Activated naive CD4-positive, alpha-beta T cell treated with Interleukin-2 at 50 U/mL for 16 hours (primary cell): ENCODE data around the gene CAMK1D.

Experiments used
- DNase-seq: peaks from one replicate; pipeline ENCODE4 v3.0.0-alpha.2; 2020

Gene CAMK1D

DNA sequence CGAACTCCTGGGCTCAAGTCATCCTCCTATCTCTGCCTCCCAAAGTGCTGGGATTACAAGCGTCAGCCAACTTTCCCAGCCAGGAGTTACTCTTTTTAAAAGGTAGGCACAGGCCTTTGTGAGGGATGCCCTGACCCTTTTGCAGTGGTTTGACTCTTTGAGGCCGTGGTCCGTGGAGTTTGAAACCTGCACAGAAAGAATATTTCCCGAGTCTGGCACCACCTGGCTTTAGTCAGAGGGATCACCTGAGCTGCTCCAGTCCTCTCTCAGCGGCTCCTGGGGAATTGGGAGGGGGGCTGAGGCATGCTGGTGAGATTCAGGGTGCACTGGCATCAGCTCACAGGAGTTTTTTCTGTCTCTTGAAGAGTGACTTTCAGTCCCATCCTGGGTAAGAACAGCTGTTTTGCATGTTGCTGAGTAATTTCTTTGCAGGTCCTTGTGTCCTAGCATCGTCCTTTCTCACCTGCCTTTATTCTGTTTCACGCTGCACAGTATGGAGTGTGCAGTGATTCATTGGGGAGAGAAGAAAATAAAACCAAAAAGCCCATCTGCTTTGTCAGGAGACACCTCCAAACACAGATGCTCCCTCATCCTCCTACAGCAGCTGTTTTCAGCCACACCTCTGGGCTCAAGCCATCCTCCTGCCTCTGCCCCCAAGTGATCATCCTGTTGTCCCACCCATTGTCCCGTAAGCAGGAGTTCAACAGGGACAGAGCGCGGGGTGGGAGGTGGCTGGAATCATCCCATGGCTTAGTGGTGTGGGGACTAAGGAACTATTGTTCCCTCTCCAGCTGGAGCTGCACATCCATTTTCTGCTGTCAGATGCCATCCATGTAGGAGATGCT, 284.7 kb downstream of the CAMK1D start:
- no peak for DNase-seq

GRCh38 chr10:12634621-12634931, 285.2 kb downstream of the CAMK1D start:
- no peak for DNase-seq

- peak; percentile 29 for DNase-seq
These were observed 285.8 kb downstream of the CAMK1D start for GRCh38 chr10:12635127-12635541.

GRCh38 chr10:12636571-12636970, 287.2 kb downstream of the CAMK1D start:
- DNase-seq = no peak

DNA sequence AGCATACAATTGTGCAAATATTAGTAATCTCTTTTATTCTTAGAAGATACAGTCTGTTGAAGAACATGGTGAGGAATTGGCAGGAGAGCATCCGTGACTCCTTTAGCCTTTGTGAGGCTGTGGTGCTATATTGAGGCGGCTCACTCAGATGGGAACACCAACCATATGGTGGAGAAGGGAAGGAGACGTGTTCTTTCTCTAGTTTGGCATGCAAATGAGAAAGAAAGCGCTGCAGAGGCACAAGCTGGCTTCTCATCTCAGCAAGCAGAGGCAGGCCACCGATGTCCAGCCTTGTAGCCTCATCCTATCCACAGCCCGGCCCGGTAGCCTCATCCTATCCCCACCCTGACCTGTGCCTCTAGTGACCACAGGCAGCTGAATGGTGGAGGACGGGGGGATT, 288.3 kb downstream of the CAMK1D start:
- DNase-seq = no peak

DNA sequence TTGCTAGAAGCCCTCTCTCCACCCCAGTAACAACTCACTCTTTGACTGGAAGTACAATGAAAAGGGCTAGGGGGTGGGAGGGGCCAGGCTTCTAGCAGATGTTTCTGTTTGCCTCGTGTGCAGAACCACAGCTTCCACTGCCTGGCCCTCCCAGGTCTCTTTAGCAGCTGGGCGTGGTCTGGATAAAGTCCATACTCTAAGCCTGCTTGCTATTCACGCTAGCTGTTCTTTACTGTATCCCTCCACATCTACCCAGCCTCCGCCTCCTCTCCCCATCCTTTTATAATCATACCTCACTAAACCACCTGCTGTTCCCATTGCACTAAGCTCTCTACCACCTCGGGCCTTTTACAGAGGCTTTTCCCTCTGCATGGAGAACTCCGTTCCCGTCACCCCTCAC, 288.8 kb downstream of the CAMK1D start:
- no peak for DNase-seq

DNA sequence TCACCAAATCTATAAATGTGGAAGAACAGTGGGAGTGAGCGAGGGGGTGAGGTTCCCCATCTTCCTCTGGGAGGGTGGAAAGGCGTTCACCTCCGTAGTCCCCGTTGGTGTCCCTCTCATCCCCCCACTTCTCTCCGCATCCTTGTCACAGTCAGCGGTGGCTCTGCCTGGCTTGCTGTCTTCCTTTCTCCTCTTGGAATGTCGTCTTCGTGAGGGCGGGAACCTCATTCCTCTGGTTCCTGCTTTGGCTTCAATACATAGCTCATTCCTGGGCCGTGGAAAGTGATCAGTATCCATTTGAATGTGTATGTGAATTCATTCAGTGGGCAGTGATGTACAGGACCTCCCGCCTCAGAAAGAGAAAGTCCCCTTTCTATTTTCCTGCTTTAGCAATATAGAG, 289.4 kb downstream of the CAMK1D start:
- DNase-seq = no peak

DNA sequence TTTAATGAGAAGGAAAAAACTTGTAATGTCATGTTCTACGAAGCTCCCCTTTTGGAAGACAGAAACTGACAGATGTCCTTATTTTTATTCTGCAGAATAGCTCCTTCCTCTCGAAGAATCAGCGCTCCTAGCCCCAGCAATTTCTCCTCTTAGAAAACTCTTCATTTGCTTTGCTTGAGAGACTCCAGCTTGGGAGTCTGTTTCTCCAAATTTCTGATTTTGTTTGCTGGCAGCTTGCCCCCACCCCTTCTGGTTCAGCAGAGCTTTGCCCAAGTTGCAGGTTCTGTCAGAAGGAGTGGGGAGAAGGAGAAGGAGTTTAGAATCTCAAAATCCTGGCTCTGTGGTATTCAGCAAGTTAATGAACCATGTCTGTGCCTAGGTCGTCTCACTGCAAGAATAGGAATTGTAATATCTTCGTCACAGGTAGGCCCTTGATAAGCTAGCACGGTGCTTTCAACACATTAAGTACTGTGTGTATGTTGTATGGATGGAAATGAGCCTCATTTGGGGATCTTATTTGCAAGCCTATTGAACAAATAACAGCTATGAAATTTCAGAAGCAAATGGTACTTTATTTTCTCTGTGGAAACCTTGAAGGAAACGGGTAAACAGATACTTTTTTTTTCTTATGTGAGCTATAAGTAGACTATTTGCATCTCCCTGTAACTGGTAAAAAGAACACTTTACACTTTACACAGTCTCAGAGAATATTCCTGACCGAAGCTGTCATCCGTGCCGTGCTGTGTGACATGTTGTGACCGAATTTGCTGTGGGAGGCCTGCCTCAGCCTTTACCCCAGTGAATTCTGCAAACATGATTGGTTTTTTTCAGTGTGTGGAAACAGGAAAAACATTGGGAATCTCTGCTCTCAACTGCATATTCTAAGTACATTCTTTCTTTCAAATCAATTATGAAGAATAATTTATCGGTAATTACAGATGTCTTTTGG, 290.9 kb downstream of the CAMK1D start:
- no peak for DNase-seq

DNA sequence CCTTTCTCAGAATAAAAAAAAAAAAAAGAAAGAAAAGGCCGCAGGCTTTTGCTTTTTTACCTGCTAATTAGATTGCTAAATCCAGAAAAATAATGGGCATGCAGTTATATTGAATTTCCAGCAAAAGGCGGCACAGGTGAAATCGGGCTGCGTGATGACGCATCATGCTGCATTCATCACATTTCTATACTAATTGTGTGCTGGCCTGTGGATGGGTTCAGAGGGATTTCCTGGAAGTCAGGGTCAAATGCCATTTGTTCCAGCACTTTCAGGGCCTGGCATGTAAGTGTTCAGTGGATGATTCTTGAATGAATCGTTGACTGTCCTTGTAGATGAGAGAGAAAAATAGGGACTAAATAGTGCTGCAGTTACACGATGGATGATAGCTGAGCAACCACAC, 292.7 kb downstream of the CAMK1D start:
- DNase-seq = no peak

GRCh38 chr10:12643279-12643678, 293.9 kb downstream of the CAMK1D start:
- DNase-seq = no peak

- no peak for DNase-seq
These were observed 295.2 kb downstream of the CAMK1D start for GRCh38 chr10:12644380-12645144.

DNA sequence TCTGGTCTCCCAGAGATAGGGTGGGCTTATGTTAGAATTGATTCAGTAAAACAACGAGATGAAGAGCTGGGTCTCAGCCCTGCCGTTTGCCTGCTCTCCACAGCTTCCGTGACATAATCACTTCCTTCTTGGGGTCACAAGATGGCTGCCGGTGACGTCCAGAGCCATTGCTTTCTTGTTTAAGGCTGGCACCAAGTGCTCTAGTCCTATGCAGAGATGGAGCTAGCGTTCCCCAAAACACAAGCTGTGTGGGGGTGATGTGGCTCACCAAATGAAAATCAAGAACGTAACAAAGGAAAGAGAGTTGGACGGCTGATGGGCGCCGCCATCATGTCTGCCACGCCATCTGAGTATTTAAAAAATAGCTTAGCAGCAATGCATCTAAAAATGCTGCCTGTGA, 296.1 kb downstream of the CAMK1D start:
- DNase-seq = no peak

- DNase-seq = no peak
These were observed 299.8 kb downstream of the CAMK1D start for GRCh38 chr10:12649012-12649584.

- DNase-seq = no peak
These were observed 300.8 kb downstream of the CAMK1D start for GRCh38 chr10:12650122-12650521.

- DNase-seq = no peak
These were observed 301.4 kb downstream of the CAMK1D start for GRCh38 chr10:12650538-12651298.

GRCh38 chr10:12655940-12656339, 306.6 kb downstream of the CAMK1D start:
- DNase-seq = no peak

GRCh38 chr10:12656518-12657142, 307.3 kb downstream of the CAMK1D start:
- no peak for DNase-seq

DNA sequence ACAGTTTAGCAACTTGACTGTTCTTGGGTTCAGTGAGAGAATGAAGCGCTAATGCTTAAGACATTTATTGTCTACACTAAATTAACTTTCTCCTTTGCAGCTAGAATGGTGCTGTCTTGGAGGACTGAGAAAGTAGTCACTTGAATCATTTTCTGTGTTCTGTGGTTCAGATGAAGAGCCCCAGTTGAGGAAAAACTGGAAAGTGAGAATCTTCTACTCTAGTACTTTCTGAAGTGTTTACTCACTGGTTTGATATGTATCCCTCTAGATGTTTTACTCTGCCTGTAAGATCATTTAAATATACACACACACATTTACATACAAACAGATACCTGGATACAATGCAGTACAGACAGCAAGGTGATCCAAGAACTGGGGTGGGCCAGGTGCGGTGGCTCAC, 308.1 kb downstream of the CAMK1D start:
- no peak for DNase-seq

- no peak for DNase-seq
These were observed 309.2 kb downstream of the CAMK1D start for GRCh38 chr10:12658526-12658925.

GRCh38 chr10:12659706-12660105, 310.4 kb downstream of the CAMK1D start:
- no peak for DNase-seq

GRCh38 chr10:12660812-12661211, 311.5 kb downstream of the CAMK1D start:
- DNase-seq = no peak

- no peak for DNase-seq
These were observed 312.3 kb downstream of the CAMK1D start for GRCh38 chr10:12661671-12662070.
